HEK293 (cell line): Measurements from ENCODE around the gene MRPL39.

Source experiments
- CTCF ChIA-PET: fragments of 350-600 bp; formaldehyde crosslinking; extraction: SDS; loops from one replicate; lab custom pipeline; 2021; ENCODE audit warnings: antibody characterized with exemption; lab: Yijun Ruan, JAX
- POLR2A ChIA-PET: fragments of 300-600 bp; formaldehyde crosslinking; extraction: SDS; loops from one replicate; lab custom pipeline; 2020; ENCODE audit warnings: antibody characterized with exemption, inconsistent platforms; lab: Yijun Ruan, JAX
- H3K27ac ChIP-seq: fragments of 200-500 bp; sonication (Bioruptor generic); 2 replicates; pipeline ENCODE4 v1.5.1; 2014; ENCODE audit warnings: low read depth, low read length, control low read depth, inconsistent platforms; ENCODE audit errors: extremely low read depth
- H3K36me3 ChIP-seq, 2 experiments: fragments of 200-500 bp in 1 of 2; sonication (Bioruptor generic) in 1 of 2; 1 replicate in 1 of 2; 2 replicates in 1 of 2; pipeline ENCODE4 v1.5.1; 2014 to 2017; ENCODE audit warnings: inconsistent platforms in 2 of 2, low read length in 2 of 2; ENCODE audit not compliant: control insufficient read depth in 2 of 2, insufficient read depth in 1 of 2
- H3K4me1 ChIP-seq: fragments of 200-500 bp; sonication (Bioruptor generic); 2 replicates; pipeline ENCODE4 v1.5.1; 2014; ENCODE audit warnings: mild to moderate bottlenecking, low read length, inconsistent platforms; ENCODE audit not compliant: control insufficient read depth, insufficient read depth
- H3K4me3 ChIP-seq: 2 replicates; pipeline ENCODE4 v1.5.1; 2011; ENCODE audit warnings: low read depth, mild to moderate bottlenecking, control low read depth, low read length, moderate library complexity
- H3K9me3 ChIP-seq: fragments of 200-500 bp; sonication (Bioruptor generic); 2 replicates; pipeline ENCODE4 v1.5.1; 2014; ENCODE audit warnings: low read depth, low read length, inconsistent platforms; ENCODE audit not compliant: control insufficient read depth, insufficient read depth
- KLF16 ChIP-seq: fragments of 450-650 bp; formaldehyde crosslinking; IDR thresholded peaks from 2 replicates; pipeline ENCODE4 v1.5.1; 2017; ENCODE audit warnings: missing biosample characterization, missing genetic modification characterization
- SP2 ChIP-seq: fragments of 450-650 bp; formaldehyde crosslinking; IDR thresholded peaks from 2 replicates; pipeline ENCODE4 v1.5.1; 2016; ENCODE audit warnings: missing biosample characterization, missing genetic modification characterization
- TCF7L2 ChIP-seq: IDR thresholded peaks from 2 replicates; pipeline ENCODE4 v1.6.1; 2011; ENCODE audit warnings: low read depth, mild to moderate bottlenecking, inconsistent platforms, low read length, moderate library complexity, borderline replicate concordance
- YY1 ChIP-seq: fragments of 450-650 bp; formaldehyde crosslinking; IDR thresholded peaks from 2 replicates; pipeline ENCODE4 v1.5.1; 2018; ENCODE audit warnings: missing biosample characterization, missing genetic modification characterization
- ZBTB20 ChIP-seq: fragments of 450-650 bp; formaldehyde crosslinking; IDR thresholded peaks from 2 replicates; pipeline ENCODE4 v1.5.1; 2016; ENCODE audit warnings: missing biosample characterization, missing genetic modification characterization
- ZEB2 ChIP-seq: fragments of 450-650 bp; formaldehyde crosslinking; IDR thresholded peaks from 2 replicates; pipeline ENCODE4 v1.5.1; 2016; ENCODE audit warnings: missing biosample characterization, missing genetic modification characterization
- ZFP41 ChIP-seq: fragments of 450-650 bp; formaldehyde crosslinking; IDR thresholded peaks from 2 replicates; pipeline ENCODE4 v1.5.1; 2016; ENCODE audit warnings: missing biosample characterization, missing genetic modification characterization, borderline replicate concordance
- ZNF10 ChIP-seq: fragments of 450-650 bp; formaldehyde crosslinking; IDR thresholded peaks from 2 replicates; pipeline ENCODE4 v1.5.1; 2017; ENCODE audit warnings: missing biosample characterization, missing genetic modification characterization
- ZNF202 ChIP-seq: fragments of 450-650 bp; formaldehyde crosslinking; IDR thresholded peaks from 2 replicates; pipeline ENCODE4 v1.5.1; 2016; ENCODE audit warnings: missing biosample characterization, missing genetic modification characterization, borderline replicate concordance
- ZNF335 ChIP-seq: fragments of 450-650 bp; formaldehyde crosslinking; conservative IDR thresholded peaks from 2 replicates; pipeline ENCODE4 v1.5.1; 2016; ENCODE audit warnings: missing biosample characterization, missing genetic modification characterization
- ZNF37A ChIP-seq: fragments of 450-650 bp; IDR thresholded peaks from 2 replicates; pipeline ENCODE4 v1.5.1; 2018; ENCODE audit warnings: missing biosample characterization, missing genetic modification characterization
- ZNF416 ChIP-seq: fragments of 450-650 bp; formaldehyde crosslinking; IDR thresholded peaks from 2 replicates; pipeline ENCODE4 v1.5.1; 2016; ENCODE audit warnings: missing biosample characterization, missing genetic modification characterization
- ZNF561 ChIP-seq: fragments of 450-650 bp; IDR thresholded peaks from 2 replicates; pipeline ENCODE4 v1.5.1; 2018; ENCODE audit warnings: missing biosample characterization, missing genetic modification characterization, borderline replicate concordance
- ZNF654 ChIP-seq: fragments of 450-650 bp; formaldehyde crosslinking; IDR thresholded peaks from 2 replicates; pipeline ENCODE4 v1.5.1; 2016; ENCODE audit warnings: low read depth, missing biosample characterization, missing genetic modification characterization
- ZNF776 ChIP-seq: fragments of 450-650 bp; formaldehyde crosslinking; IDR thresholded peaks from 2 replicates; pipeline ENCODE4 v1.5.0; 2017; ENCODE audit warnings: missing biosample characterization, missing genetic modification characterization, borderline replicate concordance
- ZNF791 ChIP-seq: fragments of 450-650 bp; formaldehyde crosslinking; IDR thresholded peaks from 2 replicates; pipeline ENCODE4 v1.5.1; 2016; ENCODE audit warnings: missing biosample characterization, missing genetic modification characterization
- ZNF830 ChIP-seq: fragments of 450-650 bp; IDR thresholded peaks from 2 replicates; pipeline ENCODE4 v1.5.0; 2018; ENCODE audit warnings: missing biosample characterization, missing genetic modification characterization, low read depth, mild to moderate bottlenecking, moderate library complexity
- TF ChIP-seq, protein P1 (sequence below): fragments of 450-650 bp; formaldehyde crosslinking; IDR thresholded peaks from 2 replicates; pipeline ENCODE4; 2016; ENCODE audit warnings: missing biosample characterization, missing genetic modification characterization
- TF ChIP-seq, protein P2 (sequence below): fragments of 450-650 bp; IDR thresholded peaks from 2 replicates; pipeline ENCODE4 v1.5.1; 2018; ENCODE audit warnings: missing biosample characterization, mild to moderate bottlenecking, missing genetic modification characterization
- TF ChIP-seq, protein P3 (sequence below): fragments of 450-650 bp; formaldehyde crosslinking; IDR thresholded peaks from 2 replicates; pipeline ENCODE4 v1.5.0; 2017; ENCODE audit warnings: missing biosample characterization, missing genetic modification characterization, borderline replicate concordance
- TF ChIP-seq, protein P4 (sequence below): fragments of 450-650 bp; formaldehyde crosslinking; IDR thresholded peaks from 2 replicates; pipeline ENCODE4 v1.5.1; 2016; ENCODE audit warnings: missing biosample characterization, missing genetic modification characterization
- TF ChIP-seq, protein P5 (sequence below): fragments of 450-650 bp; formaldehyde crosslinking; conservative IDR thresholded peaks from 2 replicates; pipeline ENCODE4 v1.5.1; 2016; ENCODE audit warnings: low read depth, missing biosample characterization, missing genetic modification characterization

Gene MRPL39

DNA sequence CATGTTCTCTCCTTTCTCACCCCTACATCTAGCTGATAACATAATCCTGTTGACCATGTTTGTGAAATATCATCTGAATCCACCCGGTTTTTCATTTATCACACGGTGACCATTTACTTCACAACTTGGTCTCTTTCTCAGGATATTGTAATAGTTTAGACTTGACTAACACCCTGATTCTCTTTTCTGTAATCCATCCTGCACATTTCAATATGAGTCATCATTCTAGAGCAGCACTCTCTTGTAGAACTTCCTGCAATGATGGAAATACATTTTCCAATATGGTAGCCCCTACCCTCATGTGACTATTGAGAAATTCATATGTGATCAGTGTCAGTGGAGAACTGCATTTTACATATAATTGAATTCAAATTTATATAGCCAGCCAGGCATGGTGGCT lies 29.4 kb upstream of the MRPL39 start (continued):
- TF ChIP-seq ZNF561 (tag by site-specific recombination) = no peak
- TF ChIP-seq, protein P1, sequence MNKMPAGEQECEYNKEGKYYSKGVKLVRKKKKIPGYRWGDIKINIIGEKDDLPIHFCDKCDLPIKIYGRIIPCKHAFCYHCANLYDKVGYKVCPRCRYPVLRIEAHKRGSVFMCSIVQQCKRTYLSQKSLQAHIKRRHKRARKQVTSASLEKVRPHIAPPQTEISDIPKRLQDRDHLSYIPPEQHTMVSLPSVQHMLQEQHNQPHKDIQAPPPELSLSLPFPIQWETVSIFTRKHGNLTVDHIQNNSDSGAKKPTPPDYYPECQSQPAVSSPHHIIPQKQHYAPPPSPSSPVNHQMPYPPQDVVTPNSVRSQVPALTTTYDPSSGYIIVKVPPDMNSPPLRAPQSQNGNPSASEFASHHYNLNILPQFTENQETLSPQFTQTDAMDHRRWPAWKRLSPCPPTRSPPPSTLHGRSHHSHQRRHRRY (tag by site-specific recombination) = no peak
- TF ChIP-seq ZNF202 (tag by site-specific recombination) = no peak
- TF ChIP-seq, protein P2, sequence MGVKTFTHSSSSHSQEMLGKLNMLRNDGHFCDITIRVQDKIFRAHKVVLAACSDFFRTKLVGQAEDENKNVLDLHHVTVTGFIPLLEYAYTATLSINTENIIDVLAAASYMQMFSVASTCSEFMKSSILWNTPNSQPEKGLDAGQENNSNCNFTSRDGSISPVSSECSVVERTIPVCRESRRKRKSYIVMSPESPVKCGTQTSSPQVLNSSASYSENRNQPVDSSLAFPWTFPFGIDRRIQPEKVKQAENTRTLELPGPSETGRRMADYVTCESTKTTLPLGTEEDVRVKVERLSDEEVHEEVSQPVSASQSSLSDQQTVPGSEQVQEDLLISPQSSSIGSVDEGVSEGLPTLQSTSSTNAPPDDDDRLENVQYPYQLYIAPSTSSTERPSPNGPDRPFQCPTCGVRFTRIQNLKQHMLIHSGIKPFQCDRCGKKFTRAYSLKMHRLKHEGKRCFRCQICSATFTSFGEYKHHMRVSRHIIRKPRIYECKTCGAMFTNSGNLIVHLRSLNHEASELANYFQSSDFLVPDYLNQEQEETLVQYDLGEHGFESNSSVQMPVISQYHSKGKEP = no peak
- TF ChIP-seq YY1 (tag by site-specific recombination) = no peak
- no peak for TF ChIP-seq ZBTB20 (tag by site-specific recombination)
- TF ChIP-seq TCF7L2 = no peak
- no peak for TF ChIP-seq ZNF37A (tag by site-specific recombination)
- no peak for TF ChIP-seq ZFP41 (tag by site-specific recombination)
- TF ChIP-seq ZNF654 = no peak
- TF ChIP-seq, protein P3, sequence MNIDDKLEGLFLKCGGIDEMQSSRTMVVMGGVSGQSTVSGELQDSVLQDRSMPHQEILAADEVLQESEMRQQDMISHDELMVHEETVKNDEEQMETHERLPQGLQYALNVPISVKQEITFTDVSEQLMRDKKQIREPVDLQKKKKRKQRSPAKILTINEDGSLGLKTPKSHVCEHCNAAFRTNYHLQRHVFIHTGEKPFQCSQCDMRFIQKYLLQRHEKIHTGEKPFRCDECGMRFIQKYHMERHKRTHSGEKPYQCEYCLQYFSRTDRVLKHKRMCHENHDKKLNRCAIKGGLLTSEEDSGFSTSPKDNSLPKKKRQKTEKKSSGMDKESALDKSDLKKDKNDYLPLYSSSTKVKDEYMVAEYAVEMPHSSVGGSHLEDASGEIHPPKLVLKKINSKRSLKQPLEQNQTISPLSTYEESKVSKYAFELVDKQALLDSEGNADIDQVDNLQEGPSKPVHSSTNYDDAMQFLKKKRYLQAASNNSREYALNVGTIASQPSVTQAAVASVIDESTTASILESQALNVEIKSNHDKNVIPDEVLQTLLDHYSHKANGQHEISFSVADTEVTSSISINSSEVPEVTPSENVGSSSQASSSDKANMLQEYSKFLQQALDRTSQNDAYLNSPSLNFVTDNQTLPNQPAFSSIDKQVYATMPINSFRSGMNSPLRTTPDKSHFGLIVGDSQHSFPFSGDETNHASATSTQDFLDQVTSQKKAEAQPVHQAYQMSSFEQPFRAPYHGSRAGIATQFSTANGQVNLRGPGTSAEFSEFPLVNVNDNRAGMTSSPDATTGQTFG (tag by site-specific recombination) = no peak
- TF ChIP-seq ZNF335 (tag by site-specific recombination) = no peak

GRCh38 chr21:25635310-25635709 lies 28.0 kb upstream of the MRPL39 start:
- TF ChIP-seq ZNF776 (tag by site-specific recombination) (no peak), ZEB2 (tag by site-specific recombination) (no peak), ZFP41 (tag by site-specific recombination) (no peak)
- TF ChIP-seq, protein P4, sequence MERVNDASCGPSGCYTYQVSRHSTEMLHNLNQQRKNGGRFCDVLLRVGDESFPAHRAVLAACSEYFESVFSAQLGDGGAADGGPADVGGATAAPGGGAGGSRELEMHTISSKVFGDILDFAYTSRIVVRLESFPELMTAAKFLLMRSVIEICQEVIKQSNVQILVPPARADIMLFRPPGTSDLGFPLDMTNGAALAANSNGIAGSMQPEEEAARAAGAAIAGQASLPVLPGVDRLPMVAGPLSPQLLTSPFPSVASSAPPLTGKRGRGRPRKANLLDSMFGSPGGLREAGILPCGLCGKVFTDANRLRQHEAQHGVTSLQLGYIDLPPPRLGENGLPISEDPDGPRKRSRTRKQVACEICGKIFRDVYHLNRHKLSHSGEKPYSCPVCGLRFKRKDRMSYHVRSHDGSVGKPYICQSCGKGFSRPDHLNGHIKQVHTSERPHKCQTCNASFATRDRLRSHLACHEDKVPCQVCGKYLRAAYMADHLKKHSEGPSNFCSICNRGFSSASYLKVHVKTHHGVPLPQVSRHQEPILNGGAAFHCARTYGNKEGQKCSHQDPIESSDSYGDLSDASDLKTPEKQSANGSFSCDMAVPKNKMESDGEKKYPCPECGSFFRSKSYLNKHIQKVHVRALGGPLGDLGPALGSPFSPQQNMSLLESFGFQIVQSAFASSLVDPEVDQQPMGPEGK (tag by site-specific recombination) = no peak
- Histone ChIP-seq H3K36me3 (no peaks in the 10 kb centered on the region), H3K4me3 (no peak overlapping the region), H3K4me1 (no peaks in the 10 kb centered on the region), H3K9me3 (no peaks in the 10 kb centered on the region), H3K27ac (no peak overlapping the region)
- POLR2A ChIA-PET = no interaction called here
- CTCF ChIA-PET = interaction anchor here (1.7 kb wide), 1 partner anchor 27 kb away, joined by 7 read pairs; no protein-coding TSS in a partner anchor

DNA sequence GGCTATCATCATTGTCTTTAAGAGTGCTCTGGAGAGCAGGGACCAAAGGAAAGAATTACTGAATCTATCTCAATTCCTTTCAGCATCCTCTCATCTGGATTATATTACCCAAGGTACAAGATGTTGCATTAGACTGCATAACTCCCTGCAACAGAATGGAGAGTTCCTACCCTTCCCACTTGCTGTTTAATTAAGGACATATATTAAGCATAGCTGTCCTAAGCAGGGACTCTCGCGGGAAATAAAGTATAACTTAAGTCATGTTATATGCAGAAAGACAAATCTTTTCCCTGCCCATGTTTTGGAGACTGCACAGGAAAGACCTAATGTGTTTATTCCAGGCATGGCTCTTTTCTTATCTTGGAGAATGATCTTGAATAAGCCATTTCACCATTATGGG lies 25.0 kb upstream of the MRPL39 start:
- POLR2A ChIA-PET = no interaction called here
- Histone ChIP-seq H3K4me1 (no peaks in the 10 kb centered on the region), H3K9me3 (no peaks in the 10 kb centered on the region), H3K36me3 (no peaks in the 10 kb centered on the region), H3K27ac (no peak overlapping the region), H3K4me3 (no peak overlapping the region)
- CTCF ChIA-PET = no interaction called here
- TF ChIP-seq SP2 (tag by site-specific recombination) (no peak), KLF16 (tag by site-specific recombination) (no peak), ZNF830 (tag by site-specific recombination) (no peak), ZNF416 (tag by site-specific recombination) (no peak), ZNF791 (tag by site-specific recombination) (no peak), ZNF10 (tag by site-specific recombination) (no peak)
- TF ChIP-seq, protein P5, sequence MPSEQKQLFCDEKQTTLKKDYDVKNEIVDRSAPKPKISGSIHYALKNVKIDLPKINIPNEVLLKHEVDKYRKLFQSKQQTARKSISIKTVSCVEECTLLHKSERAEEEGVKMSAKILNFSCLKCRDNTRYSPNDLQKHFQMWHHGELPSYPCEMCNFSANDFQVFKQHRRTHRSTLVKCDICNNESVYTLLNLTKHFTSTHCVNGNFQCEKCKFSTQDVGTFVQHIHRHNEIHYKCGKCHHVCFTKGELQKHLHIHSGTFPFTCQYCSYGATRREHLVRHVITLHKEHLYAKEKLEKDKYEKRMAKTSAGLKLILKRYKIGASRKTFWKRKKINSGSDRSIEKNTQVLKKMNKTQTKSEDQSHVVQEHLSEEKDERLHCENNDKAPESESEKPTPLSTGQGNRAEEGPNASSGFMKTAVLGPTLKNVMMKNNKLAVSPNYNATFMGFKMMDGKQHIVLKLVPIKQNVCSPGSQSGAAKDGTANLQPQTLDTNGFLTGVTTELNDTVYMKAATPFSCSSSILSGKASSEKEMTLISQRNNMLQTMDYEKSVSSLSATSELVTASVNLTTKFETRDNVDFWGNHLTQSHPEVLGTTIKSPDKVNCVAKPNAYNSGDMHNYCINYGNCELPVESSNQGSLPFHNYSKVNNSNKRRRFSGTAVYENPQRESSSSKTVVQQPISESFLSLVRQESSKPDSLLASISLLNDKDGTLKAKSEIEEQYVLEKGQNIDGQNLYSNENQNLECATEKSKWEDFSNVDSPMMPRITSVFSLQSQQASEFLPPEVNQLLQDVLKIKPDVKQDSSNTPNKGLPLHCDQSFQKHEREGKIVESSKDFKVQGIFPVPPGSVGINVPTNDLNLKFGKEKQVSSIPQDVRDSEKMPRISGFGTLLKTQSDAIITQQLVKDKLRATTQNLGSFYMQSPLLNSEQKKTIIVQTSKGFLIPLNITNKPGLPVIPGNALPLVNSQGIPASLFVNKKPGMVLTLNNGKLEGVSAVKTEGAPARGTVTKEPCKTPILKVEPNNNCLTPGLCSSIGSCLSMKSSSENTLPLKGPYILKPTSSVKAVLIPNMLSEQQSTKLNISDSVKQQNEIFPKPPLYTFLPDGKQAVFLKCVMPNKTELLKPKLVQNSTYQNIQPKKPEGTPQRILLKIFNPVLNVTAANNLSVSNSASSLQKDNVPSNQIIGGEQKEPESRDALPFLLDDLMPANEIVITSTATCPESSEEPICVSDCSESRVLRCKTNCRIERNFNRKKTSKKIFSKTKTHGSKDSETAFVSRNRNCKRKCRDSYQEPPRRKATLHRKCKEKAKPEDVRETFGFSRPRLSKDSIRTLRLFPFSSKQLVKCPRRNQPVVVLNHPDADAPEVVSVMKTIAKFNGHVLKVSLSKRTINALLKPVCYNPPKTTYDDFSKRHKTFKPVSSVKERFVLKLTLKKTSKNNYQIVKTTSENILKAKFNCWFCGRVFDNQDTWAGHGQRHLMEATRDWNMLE (tag by site-specific recombination) = no peak
